Measurements from ENCODE around the gene EML4. TPM values are rescaled to one million over a fixed set of nuclear protein-coding genes. Genes with fewer than 3 reads are reported as not detected.

EML4 gene
- total and polyA plus RNA-seq, 11 donors: 2.3 to 32.8 (median 5.6) TPM

GRCh38 chr2:42288811-42289210 lies 119.7 kb downstream of the EML4 start:
- intact Hi-C loops (cut with DNase I): no loop called here
- TF ChIP-seq, protein P1, sequence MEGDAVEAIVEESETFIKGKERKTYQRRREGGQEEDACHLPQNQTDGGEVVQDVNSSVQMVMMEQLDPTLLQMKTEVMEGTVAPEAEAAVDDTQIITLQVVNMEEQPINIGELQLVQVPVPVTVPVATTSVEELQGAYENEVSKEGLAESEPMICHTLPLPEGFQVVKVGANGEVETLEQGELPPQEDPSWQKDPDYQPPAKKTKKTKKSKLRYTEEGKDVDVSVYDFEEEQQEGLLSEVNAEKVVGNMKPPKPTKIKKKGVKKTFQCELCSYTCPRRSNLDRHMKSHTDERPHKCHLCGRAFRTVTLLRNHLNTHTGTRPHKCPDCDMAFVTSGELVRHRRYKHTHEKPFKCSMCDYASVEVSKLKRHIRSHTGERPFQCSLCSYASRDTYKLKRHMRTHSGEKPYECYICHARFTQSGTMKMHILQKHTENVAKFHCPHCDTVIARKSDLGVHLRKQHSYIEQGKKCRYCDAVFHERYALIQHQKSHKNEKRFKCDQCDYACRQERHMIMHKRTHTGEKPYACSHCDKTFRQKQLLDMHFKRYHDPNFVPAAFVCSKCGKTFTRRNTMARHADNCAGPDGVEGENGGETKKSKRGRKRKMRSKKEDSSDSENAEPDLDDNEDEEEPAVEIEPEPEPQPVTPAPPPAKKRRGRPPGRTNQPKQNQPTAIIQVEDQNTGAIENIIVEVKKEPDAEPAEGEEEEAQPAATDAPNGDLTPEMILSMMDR (IDR thresholded peaks at IDR 0.05): no peak
- no peak for TF ChIP-seq POLR2A (IDR thresholded peaks at IDR 0.05)
- H3K27ac ChIP-seq: no peak overlapping the region
- 95 to 100% (median 95%) methylated on average over 1 of the region's 1 CpG for WGBS, 4 donors
- H3K4me1 ChIP-seq: peaks cover 0 to 4% (median 0%) of the 10 kb centered on the region in 12 donors
- no peaks in the 10 kb centered on the region for H3K27me3 ChIP-seq
- H3K9me3 ChIP-seq: no peaks in the 10 kb centered on the region
- ATAC-seq (no peak), DNase-seq (no peak)
- peaks cover 0 to 84% (median 61%) of the 10 kb centered on the region in 9 donors for H3K36me3 ChIP-seq
- no peak overlapping the region for H3K4me3 ChIP-seq

DNA sequence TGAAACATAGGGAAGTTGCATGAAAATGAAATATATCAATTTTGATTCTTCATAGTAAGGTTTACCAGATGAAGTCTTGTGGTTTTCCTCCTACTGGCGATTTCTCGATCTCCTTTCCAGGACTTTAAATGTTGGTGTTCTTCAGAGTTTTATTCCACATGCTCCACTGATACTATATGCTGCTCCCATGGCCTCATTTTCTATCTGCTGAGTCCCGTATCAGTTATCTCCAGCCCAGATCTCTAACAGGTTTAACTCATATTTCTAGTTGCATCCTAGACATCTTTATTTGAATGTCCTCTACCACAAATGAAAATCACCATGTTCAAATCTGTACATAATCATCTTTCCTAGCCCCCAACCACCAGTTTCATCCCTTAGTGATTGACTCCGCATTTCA lies 120.1 kb downstream of the EML4 start:
- Histone ChIP-seq H3K9me3 (no peaks in the 10 kb centered on the region), H3K4me1 (peaks cover 0 to 4% (median 0%) of the 10 kb centered on the region in 12 donors), H3K27ac (no peak overlapping the region), H3K4me3 (no peak overlapping the region), H3K36me3 (peaks cover 0 to 84% (median 58%) of the 10 kb centered on the region in 9 donors), H3K27me3 (no peaks in the 10 kb centered on the region)
- 93 to 95% (median 94%) methylated on average over 4 of the region's 4 CpGs for WGBS, 4 donors
- ATAC-seq: no peak
- intact Hi-C loops (cut with DNase I): no loop called here
- TF ChIP-seq, protein P1 (IDR thresholded peaks at IDR 0.05): no peak
- no peak for TF ChIP-seq POLR2A (IDR thresholded peaks at IDR 0.05)
- DNase-seq: no peak

- no peak overlapping the region for H3K27ac ChIP-seq
- H3K9me3 ChIP-seq: no peaks in the 10 kb centered on the region
- H3K4me1 ChIP-seq: peaks cover 0 to 4% (median 0%) of the 10 kb centered on the region in 12 donors
- intact Hi-C loops (cut with DNase I): no loop called here
- DNase-seq: no peak
- peaks cover 0 to 82% (median 56%) of the 10 kb centered on the region in 9 donors for H3K36me3 ChIP-seq
- WGBS, 4 donors: 96 to 98% (median 97%) methylated on average over 8 of the region's 8 CpGs
- H3K4me3 ChIP-seq: no peak overlapping the region
- H3K27me3 ChIP-seq: no peaks in the 10 kb centered on the region
- TF ChIP-seq POLR2A (IDR thresholded peaks at IDR 0.05): no peak
- no peak for ATAC-seq
Observed at GRCh38 chr2:42290005-42290404, 120.9 kb downstream of the EML4 start.

DNA sequence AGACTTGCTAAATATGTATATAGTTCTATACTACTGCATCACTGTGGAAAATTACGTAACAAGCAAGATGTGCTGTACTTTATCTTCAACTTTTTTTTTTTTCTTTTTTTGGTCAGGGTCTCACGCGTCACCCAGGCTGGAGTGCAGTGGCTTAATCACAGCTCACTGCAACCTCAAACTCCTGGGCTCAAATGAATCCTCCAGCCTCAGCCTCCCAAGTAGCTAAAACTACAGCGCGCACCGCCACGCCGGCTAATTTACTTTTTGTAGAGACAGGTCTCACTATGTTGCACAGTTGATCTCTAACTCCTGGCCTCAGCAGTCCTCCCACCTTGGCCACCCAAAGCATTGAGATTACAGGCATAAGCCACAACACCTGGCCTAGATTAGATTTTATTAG lies 123.9 kb downstream of the EML4 start:
- no peaks in the 10 kb centered on the region for H3K27me3 ChIP-seq
- DNase-seq (no peak), ATAC-seq (no peak)
- no peak for TF ChIP-seq POLR2A (IDR thresholded peaks at IDR 0.05)
- TF ChIP-seq, protein P1 (IDR thresholded peaks at IDR 0.05): no peak
- 97 to 99% (median 97%) methylated on average over 8 of the region's 8 CpGs for WGBS, 4 donors
- intact Hi-C loops (cut with DNase I): no loop called here
- peaks cover 0 to 82% (median 65%) of the 10 kb centered on the region in 9 donors for H3K36me3 ChIP-seq
- H3K4me1 ChIP-seq: peaks cover 0 to 14% (median 0%) of the 10 kb centered on the region in 12 donors
- no peak overlapping the region for H3K27ac ChIP-seq
- no peak overlapping the region for H3K4me3 ChIP-seq
- H3K9me3 ChIP-seq: no peaks in the 10 kb centered on the region

DNA sequence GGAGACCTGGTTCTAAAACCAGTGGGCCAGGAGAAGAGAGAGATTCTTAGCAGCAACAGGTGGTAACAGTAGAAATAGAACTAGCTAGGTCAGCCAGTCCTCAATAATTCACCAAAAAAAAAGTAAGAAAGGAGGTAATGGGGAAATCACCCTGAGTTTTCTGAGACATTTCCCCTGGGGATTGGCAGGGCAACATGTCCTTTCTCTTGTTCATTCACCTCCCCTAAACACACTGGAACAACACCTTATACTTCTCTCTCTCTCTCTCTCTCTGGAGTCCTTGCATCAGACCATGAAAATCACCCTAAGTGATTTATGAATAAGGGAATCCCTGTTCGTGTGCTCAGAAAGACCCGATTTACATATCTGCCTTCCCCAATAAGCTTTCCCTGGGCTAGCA lies 127.1 kb downstream of the EML4 start:
- no peak overlapping the region for H3K4me3 ChIP-seq
- H3K27ac ChIP-seq: peak overlapping the region in 1 of 12 donors; percentile 22
- H3K36me3 ChIP-seq: peaks cover 0 to 82% (median 57%) of the 10 kb centered on the region in 9 donors
- peaks cover 0 to 21% (median 0%) of the 10 kb centered on the region in 12 donors for H3K4me1 ChIP-seq
- intact Hi-C loops (cut with DNase I): no loop called here
- ATAC-seq (no peak), DNase-seq (no peak)
- H3K9me3 ChIP-seq: no peaks in the 10 kb centered on the region
- H3K27me3 ChIP-seq: no peaks in the 10 kb centered on the region
- 93 to 95% (median 94%) methylated on average over 2 of the region's 2 CpGs for WGBS, 4 donors
- TF ChIP-seq, protein P1 (IDR thresholded peaks at IDR 0.05): no peak
- TF ChIP-seq POLR2A (IDR thresholded peaks at IDR 0.05): no peak

All from heart left ventricle (tissue), 16 donors.